K562 (cell line): ENCODE results near the gene IFI16. TPM values are rescaled to one million over a fixed set of nuclear protein-coding genes. Genes with fewer than 3 reads are reported as not detected.

Experiments used
- ATAC-seq: fragments of 200-7000 bp; cut with Tn5 transposase; 3 replicates; pipeline ENCODE4 v1.9.1; 2020; ENCODE audit warnings: moderate library complexity
- BruUV-seq: library from RNA; stranded (reverse); fragments of 400-500 nt; replicated peaks from 2 replicates; lab custom pipeline; 2021; lab: Mats Ljungman, UMichigan
- CTCF ChIA-PET: fragments of 300-600 bp; formaldehyde crosslinking; extraction: SDS; loops from one replicate; lab custom pipeline; 2021; ENCODE audit warnings: low intra/inter-chr PET ratio; lab: Yijun Ruan, JAX
- POLR2A ChIA-PET: fragments of 300-600, 350-650 bp; sonication (Branson Sonifier 250); formaldehyde crosslinking; extraction: SDS; loops from one replicate; lab custom pipeline; 2021; ENCODE audit warnings: antibody characterized with exemption, inconsistent platforms; lab: Yijun Ruan, JAX
- DNase-seq, 4 experiments: peaks; one replicate each; pipeline versions ENCODE4 v3.0.0 to v3.0.0-alpha.2; 2011 to 2018; ENCODE audit warnings: low spot score in 3 of 4, mixed read lengths in 3 of 4; ENCODE audit errors: extremely low read depth in 1 of 4
- FAIRE-seq: peaks from 2 replicates; lab custom pipeline; 2011; peaks lifted over from hg19 to GRCh38; lab: Jason Lieb, UNC
- H2AFZ ChIP-seq: 2 replicates; pipeline ENCODE4 v1.6.0; 2011; ENCODE audit warnings: low read depth, low read length, control low read depth, inconsistent platforms
- H3K27ac ChIP-seq: fragments of 200-600 bp; 3 replicates; pipeline ENCODE4 v1.8.0; 2011; ENCODE audit warnings: low read depth, mild to moderate bottlenecking, control low read depth, inconsistent platforms, low read length, moderate library complexity, mixed read lengths; ENCODE audit errors: extremely low read depth
- H3K27me3 ChIP-seq, 2 experiments: fragments of 300-600 bp in 1 of 2; 2 replicates in 1 of 2; 3 replicates in 1 of 2; pipeline versions ENCODE4 v1.6.0 to v1.8.0; 2011; ENCODE audit warnings: inconsistent platforms in 2 of 2, low read length in 2 of 2, mild to moderate bottlenecking in 1 of 2, mixed read lengths in 1 of 2, moderate library complexity in 1 of 2; ENCODE audit not compliant: control insufficient read depth in 2 of 2, insufficient read depth in 2 of 2
- H3K36me3 ChIP-seq: fragments of 300-600 bp; 3 replicates; pipeline ENCODE4 v1.8.0; 2011; ENCODE audit warnings: mild to moderate bottlenecking, low read length, inconsistent platforms; ENCODE audit not compliant: control insufficient read depth, insufficient read depth
- H3K4me1 ChIP-seq, 2 experiments: fragments of 200-600 bp in 1 of 2; replicated peaks in 1 of 2; 2 replicates in 1 of 2; 3 replicates in 1 of 2; pipeline versions ENCODE4 v1.5.1 to v1.8.0; 2011; ENCODE audit warnings: inconsistent platforms in 2 of 2, low read length in 2 of 2, mild to moderate bottlenecking in 1 of 2, mixed read lengths in 1 of 2, moderate library complexity in 1 of 2; ENCODE audit not compliant: control insufficient read depth in 2 of 2, insufficient read depth in 2 of 2
- H3K4me2 ChIP-seq: 2 replicates; pipeline ENCODE4 v1.6.1; 2011; ENCODE audit warnings: low read length, control low read depth, inconsistent platforms, mixed read lengths; ENCODE audit not compliant: insufficient read depth
- H3K4me3 ChIP-seq: fragments of 200-600 bp; sonication (generic), shearing (Covaris generic); 2 replicates; pipeline ENCODE4 v1.5.1; 2016; ENCODE audit warnings: control low read depth, inconsistent platforms
- H3K79me2 ChIP-seq: fragments of 200-600 bp; 3 replicates; pipeline ENCODE4 v1.8.0; 2011; ENCODE audit warnings: low read length, inconsistent platforms; ENCODE audit not compliant: control insufficient read depth, insufficient read depth
- H3K9ac ChIP-seq, 2 experiments: 2 replicates each; pipeline versions ENCODE4 v1.6.0 to v1.6.1; 2011; ENCODE audit warnings: low read depth in 2 of 2, low read length in 2 of 2, control low read depth in 1 of 2, inconsistent platforms in 1 of 2, mild to moderate bottlenecking in 1 of 2, mixed read lengths in 1 of 2; ENCODE audit not compliant: insufficient read depth in 1 of 2
- H3K9me1 ChIP-seq: one replicate; pipeline ENCODE4 v1.6.0; 2011; ENCODE audit warnings: inconsistent platforms, mild to moderate bottlenecking, low read length, moderate library complexity; ENCODE audit not compliant: control insufficient read depth, insufficient read depth
- H3K9me3 ChIP-seq: replicated peaks from 2 replicates; pipeline ENCODE4 v1.5.1; 2011; ENCODE audit warnings: low read depth, low read length, inconsistent platforms; ENCODE audit not compliant: control insufficient read depth, insufficient read depth
- H4K20me1 ChIP-seq: replicated peaks from 2 replicates; pipeline ENCODE4 v1.6.1; 2011; ENCODE audit warnings: low read length, inconsistent platforms, mixed read lengths; ENCODE audit not compliant: control insufficient read depth, insufficient read depth
- ARHGAP35 ChIP-seq: fragments of 450-650 bp; IDR thresholded peaks from 2 replicates; pipeline ENCODE4 v1.6.1; 2018; ENCODE audit not compliant: partially characterized antibody
- ATF4 ChIP-seq: fragments of 450-650 bp; formaldehyde crosslinking; IDR thresholded peaks from 2 replicates; pipeline ENCODE4 v1.4.0; 2022; ENCODE audit warnings: mild to moderate bottlenecking, moderate library complexity
- CBX3 ChIP-seq, 2 experiments: IDR thresholded peaks; 1 replicate in 1 of 2; 2 replicates in 1 of 2; pipeline ENCODE4 v1.6.1; 2012; ENCODE audit warnings: inconsistent platforms in 2 of 2, low read length in 2 of 2, borderline replicate concordance in 1 of 2, control low read depth in 1 of 2
- E2F4 ChIP-seq: sonication (generic); formaldehyde crosslinking; IDR thresholded peaks from 2 replicates; pipeline ENCODE4 v1.8.0; 2022; ENCODE audit warnings: mild to moderate bottlenecking, low read depth, missing genetic modification reagents
- RBBP5 ChIP-seq: fragments of 200-600 bp; sonication (generic); IDR thresholded peaks from 2 replicates; pipeline ENCODE4 v1.6.1; 2012; ENCODE audit warnings: borderline replicate concordance, mild to moderate bottlenecking, low read length, control low read depth, inconsistent platforms; ENCODE audit not compliant: insufficient read depth, poor library complexity, severe bottlenecking
- ZNF175 ChIP-seq: fragments of 200-800 bp; sonication (Bioruptor generic); IDR thresholded peaks from 2 replicates; pipeline ENCODE4 v1.6.1; 2016; ENCODE audit warnings: low read depth, mild to moderate bottlenecking, missing genetic modification characterization, missing compliant biosample characterization
- WGBS: fragments of 100-300 bp; shearing (Covaris generic); methylation state at CpG from one replicate; pipeline ENCODE4 v1.1.6; 2016; ENCODE audit warnings: low coverage, mixed read lengths; ENCODE audit not compliant: insufficient coverage; ENCODE audit errors: missing lambda C conversion rate; 5-methylcytosine and 5-hydroxymethylcytosine counted together
- in situ Hi-C: fragments of 300-500 bp; cut with MboI; formaldehyde crosslinking; loops from 4 replicates; pipeline ENCODE4 v1.15.0; 2018; ENCODE audit warnings: inconsistent platforms, mixed read lengths
- intact Hi-C: fragments of 100-400 bp; cut with micrococcal nuclease; formaldehyde crosslinking; loops from 2 replicates; pipeline ENCODE4 v1.14.2; 2022
- polyA plus RNA-seq, 8 experiments: library from polyadenylated mRNA; depleted of rRNA in 4 of 8; stranded (reverse) in 5 of 8; unstranded in 3 of 8; fragments of >200 nt; fragmentation: Nextera tagmentation in 2 of 8; fragmentation: Illumina TruSeq in 1 of 8; extraction: Ambion mirVana in 2 of 8; extraction: Trizol in 1 of 8; gene quantifications; 2 replicates each; pipeline versions ENCODE4 v1.2.1 to v1.2.3, GENCODE V29; 2011 to 2014; ENCODE audit warnings: inconsistent platforms in 1 of 8, missing spikeins in 1 of 8
- total RNA-seq, 7 experiments: library from RNA; depleted of rRNA in 6 of 7; stranded (reverse); fragments of >200 nt in 6 of 7; fragmentation: Illumina TruSeq in 2 of 7; extraction: Trizol in 2 of 7; gene quantifications; 2 replicates each; pipeline versions ENCODE4 v1.2.1 to v1.2.3, GENCODE V29; 2011 to 2021; ENCODE audit warnings: low replicate concordance in 1 of 7
- TF ChIP-seq, protein P1 (sequence below), 2 experiments: fragments of 200-800 bp in 1 of 2; sonication (Bioruptor generic) in 1 of 2; sonication (generic) in 1 of 2; formaldehyde crosslinking in 1 of 2; IDR thresholded peaks in 1 of 2; conservative IDR thresholded peaks in 1 of 2; 2 replicates each; pipeline versions ENCODE4 v1.5.0 to v1.6.1; 2016 to 2020; ENCODE audit warnings: missing compliant biosample characterization in 1 of 2, missing genetic modification characterization in 1 of 2, missing genetic modification reagents in 1 of 2

The IFI16 gene
- total and polyA plus RNA-seq, 9 of the 15 experiments (the other 6 are each of a cell fraction or from before 2014, with no cell fraction given) = 0.70 to 2.8 (median 1.6) TPM

DNA sequence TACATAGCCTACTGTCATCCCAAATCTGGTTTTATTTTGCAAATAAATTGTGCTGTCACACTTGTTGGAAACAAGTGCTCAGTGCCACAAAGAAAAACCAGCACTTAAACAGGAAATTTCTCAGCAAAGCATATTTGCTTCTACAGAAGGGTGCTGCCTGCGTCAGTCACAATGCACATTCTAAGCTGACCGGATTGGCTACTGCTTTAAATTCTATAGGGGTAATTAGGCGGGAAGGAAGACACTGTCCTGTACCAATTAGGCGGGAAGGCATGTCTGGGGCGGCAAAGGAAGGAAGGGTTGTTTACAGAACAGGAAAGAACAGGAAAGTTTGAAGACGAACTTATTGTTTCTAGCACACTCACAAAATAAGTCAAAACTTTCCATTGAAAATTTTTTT lies 2.8 kb downstream of the IFI16 start:
- CTCF ChIA-PET = no interaction called here
- no peak for FAIRE-seq

More for the DNA sequence above, 2.8 kb downstream of the IFI16 start:
- ATAC-seq (no peak), DNase-seq (no peak)
- in situ Hi-C loops (no loop called here), intact Hi-C loops (no loop called here)
- POLR2A ChIA-PET = no interaction called here
- H3K27ac ChIP-seq = no peak overlapping the region
- no peaks in the 10 kb centered on the region for H3K36me3 ChIP-seq
- no peaks in the 10 kb centered on the region; the same call in 1 of the 2 replicates for H3K9me3 ChIP-seq
- no peaks in the 10 kb centered on the region for H3K9me1 ChIP-seq
- H4K20me1 ChIP-seq = no peaks in the 10 kb centered on the region
- H3K4me1 ChIP-seq = no peaks in the 10 kb centered on the region; a peak in 2 of 5 replicates
- H3K79me2 ChIP-seq = no peaks in the 10 kb centered on the region
- WGBS = 46% methylated on average over 6 of the region's 6 CpGs
- H3K27me3 ChIP-seq = no peaks in the 10 kb centered on the region
- H2AFZ ChIP-seq = no peak overlapping the region
- no peak overlapping the region for H3K4me2 ChIP-seq
- BruUV-seq = no TSS peak
- H3K9ac ChIP-seq = no peak overlapping the region
- TF ChIP-seq E2F4 (CRISPR knock-in tag) = no peak
- no peak for TF ChIP-seq CBX3 (IDR thresholded peaks at IDR 0.05; ENCODE audit: borderline replicate concordance in 1 of 2, low read length in 2 of 2)
- no peak for TF ChIP-seq ARHGAP35
- TF ChIP-seq ATF4 (CRISPR knock-in tag) = no peak
- TF ChIP-seq ZNF175 (CRISPR knock-in tag) = 0 out of 2 replicates have a peak, but pooled peaks have one; percentile 41
- no peak for TF ChIP-seq RBBP5
- TF ChIP-seq, protein P1, sequence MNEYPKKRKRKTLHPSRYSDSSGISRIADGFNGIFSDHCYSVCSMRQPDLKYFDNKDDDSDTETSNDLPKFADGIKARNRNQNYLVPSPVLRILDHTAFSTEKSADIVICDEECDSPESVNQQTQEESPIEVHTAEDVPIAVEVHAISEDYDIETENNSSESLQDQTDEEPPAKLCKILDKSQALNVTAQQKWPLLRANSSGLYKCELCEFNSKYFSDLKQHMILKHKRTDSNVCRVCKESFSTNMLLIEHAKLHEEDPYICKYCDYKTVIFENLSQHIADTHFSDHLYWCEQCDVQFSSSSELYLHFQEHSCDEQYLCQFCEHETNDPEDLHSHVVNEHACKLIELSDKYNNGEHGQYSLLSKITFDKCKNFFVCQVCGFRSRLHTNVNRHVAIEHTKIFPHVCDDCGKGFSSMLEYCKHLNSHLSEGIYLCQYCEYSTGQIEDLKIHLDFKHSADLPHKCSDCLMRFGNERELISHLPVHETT (CRISPR knock-in tag; conservative IDR thresholded peaks at IDR 0.05 in 1 of 2, IDR thresholded peaks at IDR 0.05 in 1 of 2) = no peak
- H3K4me3 ChIP-seq = no peak overlapping the region
